ENCODE results near the gene CAVIN3.

DNA sequence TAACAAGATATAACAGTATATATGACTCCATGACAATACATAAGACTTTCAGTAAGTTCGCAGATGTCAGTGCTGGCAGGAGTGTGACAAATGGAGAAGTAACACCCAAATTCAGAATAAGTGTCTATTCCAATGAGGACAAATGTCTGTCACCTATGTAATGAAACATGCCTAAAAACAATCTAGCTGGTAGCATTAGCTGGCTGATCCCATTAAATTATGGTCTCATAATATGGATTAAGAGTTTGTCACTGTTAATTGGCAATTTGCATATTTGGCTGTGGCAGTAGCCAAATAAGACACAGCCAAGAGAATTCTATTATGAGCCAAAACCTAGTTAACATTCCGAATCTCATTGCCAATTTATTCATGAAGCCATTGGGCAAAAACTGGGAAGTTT, 30.2 kb upstream of the CAVIN3 start:
- TF ChIP-seq, protein P1, sequence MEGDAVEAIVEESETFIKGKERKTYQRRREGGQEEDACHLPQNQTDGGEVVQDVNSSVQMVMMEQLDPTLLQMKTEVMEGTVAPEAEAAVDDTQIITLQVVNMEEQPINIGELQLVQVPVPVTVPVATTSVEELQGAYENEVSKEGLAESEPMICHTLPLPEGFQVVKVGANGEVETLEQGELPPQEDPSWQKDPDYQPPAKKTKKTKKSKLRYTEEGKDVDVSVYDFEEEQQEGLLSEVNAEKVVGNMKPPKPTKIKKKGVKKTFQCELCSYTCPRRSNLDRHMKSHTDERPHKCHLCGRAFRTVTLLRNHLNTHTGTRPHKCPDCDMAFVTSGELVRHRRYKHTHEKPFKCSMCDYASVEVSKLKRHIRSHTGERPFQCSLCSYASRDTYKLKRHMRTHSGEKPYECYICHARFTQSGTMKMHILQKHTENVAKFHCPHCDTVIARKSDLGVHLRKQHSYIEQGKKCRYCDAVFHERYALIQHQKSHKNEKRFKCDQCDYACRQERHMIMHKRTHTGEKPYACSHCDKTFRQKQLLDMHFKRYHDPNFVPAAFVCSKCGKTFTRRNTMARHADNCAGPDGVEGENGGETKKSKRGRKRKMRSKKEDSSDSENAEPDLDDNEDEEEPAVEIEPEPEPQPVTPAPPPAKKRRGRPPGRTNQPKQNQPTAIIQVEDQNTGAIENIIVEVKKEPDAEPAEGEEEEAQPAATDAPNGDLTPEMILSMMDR (IDR thresholded peaks at IDR 0.05), result no peak
- no peak for TF ChIP-seq EZH2 (IDR thresholded peaks at IDR 0.05)

All from neural progenitor cell (in vitro differentiated cells).